SHP77 (cell line): ENCODE measurements around the gene XIST.
"Not testable (repeated sequence)": the region's sequence is repeated elsewhere in the genome, so short reads cannot be mapped to it uniquely, and the experiment has no call there.

Experiments used
- DNase-seq, 2 experiments: peaks; one replicate each; lab custom pipeline; 2025; lab: John Stamatoyannopoulos, UW

The XIST gene

GRCh38 chrX:73839152-73839551 is 13.4 kb downstream of the XIST start:
- no peak for DNase-seq

DNA sequence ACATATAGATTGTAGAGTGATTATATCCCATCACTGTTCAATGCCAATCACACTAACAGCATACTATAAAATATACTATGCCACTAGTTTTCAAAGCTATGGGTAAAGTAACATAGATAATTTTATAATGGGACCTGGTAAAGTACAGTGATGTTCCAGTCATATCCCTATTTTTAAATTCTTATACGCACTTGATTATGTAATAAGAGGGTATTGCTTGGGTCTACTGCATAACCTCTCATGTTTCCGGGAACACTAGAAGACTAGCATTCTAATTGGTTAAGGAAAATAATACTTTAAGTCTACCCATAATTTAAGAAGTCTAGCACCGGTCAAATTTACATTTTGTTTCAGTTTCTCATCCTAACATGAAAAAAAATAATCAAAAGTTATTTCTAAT is 14.4 kb downstream of the XIST start:
- DNase-seq: no peak

DNA sequence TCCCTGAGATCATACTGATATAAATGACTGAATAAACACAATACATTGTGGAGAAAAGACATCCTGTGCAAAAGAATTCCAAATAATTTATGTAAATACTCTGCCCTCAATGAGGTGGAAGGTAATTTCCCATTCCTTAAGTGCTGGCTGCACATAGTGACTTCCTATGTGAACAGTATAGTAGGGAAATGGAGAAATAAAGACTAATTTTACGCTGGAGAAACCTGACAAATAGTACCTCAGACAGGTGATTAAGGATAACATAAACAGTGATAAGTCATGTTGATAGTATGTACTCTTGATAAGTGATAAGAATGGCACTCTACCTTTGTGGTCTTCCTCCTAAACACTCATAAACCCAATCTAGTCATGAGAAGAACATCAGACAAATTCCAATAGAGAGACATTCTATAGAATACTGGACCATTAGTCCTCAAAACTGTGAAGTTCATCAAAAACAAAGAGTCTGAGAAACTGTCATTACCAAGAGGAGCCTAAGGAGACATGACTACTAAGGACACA is 15.5 kb downstream of the XIST start:
- DNase-seq: no peak

- no peak for DNase-seq
Observed at GRCh38 chrX:73834219-73834618, 18.3 kb downstream of the XIST start.

- no peak for DNase-seq
Observed at GRCh38 chrX:73832319-73832718, 20.2 kb downstream of the XIST start.

DNA sequence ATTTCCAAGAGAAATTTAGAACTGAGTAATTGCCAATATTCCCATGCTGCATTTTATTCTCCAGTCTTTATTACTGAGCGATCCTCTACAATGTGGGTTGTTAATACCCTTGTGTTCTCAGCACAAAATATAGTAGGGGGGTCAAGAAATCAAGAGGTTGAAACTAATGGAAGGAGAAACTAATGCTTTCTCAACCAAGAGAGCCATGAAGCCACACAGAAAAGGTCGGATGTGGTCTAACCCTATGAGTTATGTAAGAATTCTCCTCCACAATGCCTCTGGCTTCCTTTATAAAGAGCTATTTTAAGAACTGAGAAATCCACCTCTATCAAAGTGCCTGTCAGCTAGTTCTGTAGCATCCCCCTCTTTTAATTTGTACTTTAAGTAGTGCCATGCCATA is 21.0 kb downstream of the XIST start:
- no peak for DNase-seq

DNA sequence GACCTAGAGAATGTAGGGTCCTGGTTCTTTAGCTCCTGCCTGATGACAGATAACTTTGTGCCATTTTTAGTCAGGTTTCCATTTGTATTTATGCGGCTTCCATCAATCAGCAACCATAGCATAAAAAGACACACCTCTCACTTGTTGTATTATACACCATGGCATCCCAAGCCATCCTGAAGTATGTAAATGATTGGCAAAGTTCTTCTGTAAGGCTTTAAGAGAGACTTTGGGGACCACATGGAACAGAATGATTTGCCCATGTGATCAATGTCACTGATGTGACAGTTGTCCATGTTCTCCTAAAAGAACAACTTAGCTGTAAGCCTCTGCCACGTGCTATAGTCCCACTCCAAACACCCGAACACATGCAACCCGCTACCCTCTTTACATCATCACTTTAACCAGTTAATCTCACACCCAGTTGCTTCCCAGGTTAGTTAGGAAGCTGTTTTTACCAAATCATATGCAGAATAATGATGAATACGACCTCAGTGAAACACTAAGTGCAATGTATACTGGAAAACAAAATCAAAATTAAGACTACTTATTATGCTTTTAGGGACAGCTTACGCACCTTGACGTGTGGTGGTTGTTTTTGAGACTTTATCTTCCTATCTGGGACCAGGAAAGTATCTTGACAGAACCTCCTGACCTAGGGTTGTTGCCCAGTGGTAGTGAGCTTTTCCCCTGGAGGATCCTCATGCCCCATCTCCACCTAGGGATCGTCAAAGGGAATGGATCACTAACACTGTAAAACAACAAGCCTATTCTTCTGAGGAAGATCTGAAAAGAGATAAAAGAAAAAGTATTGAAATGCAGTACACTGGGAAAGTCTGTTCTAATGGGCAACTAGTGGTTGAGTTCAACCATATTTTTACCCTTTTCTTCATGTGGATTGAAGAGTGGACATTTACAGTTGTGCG is 21.8 kb downstream of the XIST start:
- no peak for DNase-seq

DNA sequence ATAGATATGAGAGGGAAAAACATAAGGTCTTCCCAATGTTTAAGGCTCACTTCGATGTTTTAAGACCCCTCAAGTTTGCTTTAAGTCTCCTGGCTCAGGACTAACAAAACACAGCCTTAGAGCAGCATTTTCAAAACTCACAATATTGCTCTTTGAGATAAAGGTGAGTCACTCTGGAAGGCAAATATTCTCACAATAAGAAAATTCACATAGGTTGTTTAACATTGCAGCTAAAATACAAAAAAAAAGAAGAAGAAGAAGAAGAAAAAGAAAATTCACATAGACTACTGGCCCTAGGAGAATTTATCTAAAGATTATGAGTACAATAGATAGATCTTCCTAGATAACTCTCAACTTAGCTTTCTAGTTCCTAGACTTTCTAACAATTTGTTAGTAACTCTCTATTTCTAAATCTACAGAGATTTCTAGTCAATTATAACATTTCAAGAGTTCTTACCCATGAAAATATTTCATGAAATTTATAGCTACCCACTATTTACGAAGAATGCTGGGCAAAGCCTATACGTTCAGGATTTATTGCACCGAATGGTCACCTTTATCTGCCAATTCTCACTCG is 22.5 kb downstream of the XIST start:
- no peak for DNase-seq

DNA sequence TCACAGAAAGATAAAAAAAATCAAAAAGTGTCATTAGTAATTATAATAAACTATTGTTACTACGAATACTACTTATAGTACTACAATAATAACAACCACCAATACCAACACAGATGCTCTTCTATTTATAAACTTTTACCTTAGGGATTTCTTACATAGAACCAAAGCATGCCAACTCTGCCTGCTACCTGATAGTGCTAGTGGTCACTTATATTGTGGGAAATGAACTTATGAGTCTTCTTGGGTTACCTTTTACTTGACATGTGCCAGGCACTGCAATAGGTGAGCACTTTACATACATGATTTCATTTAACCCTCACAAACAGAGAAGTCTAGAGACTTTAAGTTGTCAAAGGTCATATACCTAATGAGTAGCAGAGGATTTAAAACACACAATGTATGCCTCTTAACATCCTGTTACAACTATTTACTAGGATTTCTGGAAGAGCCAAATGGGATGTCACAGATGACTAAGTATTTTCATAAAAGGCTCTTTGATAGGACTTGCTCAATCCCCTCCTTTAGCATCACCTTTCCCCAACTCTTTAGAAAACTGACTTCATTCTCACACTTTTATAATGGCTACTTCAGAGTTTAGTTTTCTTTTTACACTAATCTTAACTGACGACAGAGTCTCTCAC is 24.3 kb downstream of the XIST start:
- DNase-seq: no peak

- DNase-seq: no peak
Observed at GRCh38 chrX:73827406-73827805, 25.1 kb downstream of the XIST start.

DNA sequence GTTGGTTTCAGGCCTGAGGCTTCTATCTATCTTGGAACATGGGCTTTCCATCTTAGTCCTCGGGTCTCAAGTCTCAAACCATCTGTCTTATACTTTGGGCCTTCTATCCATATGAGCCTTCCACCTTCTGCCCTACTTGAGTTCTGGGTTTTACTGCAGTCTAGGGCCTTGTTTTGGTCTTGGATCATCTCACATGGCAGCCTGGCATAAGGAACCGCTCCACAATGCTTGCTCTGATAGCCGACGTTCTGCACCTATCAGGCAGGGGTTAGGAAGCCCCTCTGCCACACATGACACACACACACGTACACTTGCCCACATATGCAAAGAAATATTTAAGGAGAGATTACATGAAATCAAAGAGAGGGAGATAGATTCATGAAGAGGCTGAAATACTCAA is 25.5 kb downstream of the XIST start:
- no peak for DNase-seq

- DNase-seq: no peak
Observed at GRCh38 chrX:73825569-73825968, 26.9 kb downstream of the XIST start.

DNA sequence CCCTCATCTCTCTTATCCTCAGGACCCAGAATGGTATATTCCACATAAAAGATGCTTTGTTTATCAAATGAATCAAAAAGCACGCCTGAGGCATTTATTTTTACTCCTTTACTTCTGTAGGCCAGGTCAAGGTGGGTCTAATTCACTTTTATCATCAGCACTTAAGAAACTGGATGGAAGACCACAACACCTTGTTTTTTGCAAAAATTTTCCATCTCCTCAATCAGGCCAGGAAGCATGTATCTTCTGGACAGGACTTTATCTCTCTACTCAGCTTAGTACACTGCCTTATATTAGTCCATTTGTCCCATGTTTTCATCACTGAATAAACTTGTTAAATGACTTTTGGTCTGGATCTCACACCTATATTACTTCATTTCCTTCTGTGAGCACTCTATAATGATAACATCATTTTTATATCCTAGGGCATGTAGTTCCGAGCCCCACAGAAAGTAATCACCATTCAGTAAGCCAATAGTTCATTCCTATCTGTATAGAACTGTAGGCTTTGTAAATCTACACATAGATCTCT is 29.0 kb downstream of the XIST start:
- DNase-seq: no peak

- no peak for DNase-seq
Observed at GRCh38 chrX:73822775-73823174, 29.7 kb downstream of the XIST start.

DNA sequence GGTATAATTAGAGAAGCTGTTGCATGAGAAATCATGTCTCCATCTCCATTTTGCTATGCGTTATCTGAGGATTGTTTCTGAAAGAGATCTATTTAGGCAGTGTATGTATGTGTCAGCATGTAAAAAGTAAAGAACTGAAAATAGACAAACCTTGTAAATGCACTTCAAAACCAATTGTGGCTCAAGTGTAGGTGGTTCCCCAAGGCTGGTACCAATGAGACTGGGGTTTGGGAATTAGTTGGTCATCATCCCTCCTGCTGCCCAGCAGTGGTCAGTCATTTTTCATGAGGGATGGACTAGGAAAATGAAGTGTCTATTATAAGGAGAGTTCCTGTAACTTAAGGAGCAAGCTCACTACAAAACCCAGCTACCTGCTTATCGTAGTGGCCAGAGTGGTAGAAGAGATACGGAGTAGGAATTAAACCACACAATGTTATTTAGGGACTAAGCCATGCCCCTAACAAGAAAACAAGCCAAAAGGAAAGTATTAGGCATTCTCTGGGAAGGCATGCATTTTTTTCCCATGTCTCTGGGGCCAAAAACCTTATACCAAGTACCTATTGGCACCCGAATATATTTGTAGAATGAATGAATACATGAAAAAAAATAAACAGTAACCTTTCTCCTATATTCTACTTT is 30.5 kb downstream of the XIST start:
- DNase-seq: no peak

DNA sequence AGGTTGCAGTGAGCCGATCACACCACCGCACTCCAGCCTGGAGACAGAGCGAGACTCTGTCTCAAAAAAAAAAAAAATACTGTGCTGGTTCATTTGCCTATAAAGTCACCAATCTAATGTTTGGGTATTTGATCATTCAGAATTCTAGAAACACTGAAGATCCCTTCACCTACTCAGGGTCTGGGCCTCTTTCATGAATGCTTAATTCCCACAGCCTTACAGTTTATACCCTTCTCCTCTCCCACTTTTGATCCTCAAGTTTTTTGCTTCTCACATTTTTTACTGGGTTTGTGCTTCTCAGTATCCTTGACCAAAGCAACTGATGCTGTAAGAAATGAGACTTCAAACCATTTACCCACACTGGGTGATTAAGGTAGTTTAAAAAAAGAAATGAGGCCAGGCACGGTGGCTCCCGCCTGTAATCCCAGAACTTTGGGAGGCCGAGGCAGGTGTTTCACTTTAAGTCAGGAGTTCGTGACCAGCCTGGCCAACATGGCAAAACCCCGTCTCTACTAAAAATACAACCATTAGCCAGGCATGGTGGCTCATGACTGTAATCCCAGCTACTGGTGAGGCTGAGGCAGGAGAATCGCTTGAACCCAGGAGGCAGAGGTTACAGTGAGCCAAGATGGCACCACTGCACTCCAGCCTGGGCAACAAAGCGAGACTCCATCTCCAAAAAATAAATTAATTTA is 32.5 kb downstream of the XIST start:
- not testable (repeated sequence) for DNase-seq

DNA sequence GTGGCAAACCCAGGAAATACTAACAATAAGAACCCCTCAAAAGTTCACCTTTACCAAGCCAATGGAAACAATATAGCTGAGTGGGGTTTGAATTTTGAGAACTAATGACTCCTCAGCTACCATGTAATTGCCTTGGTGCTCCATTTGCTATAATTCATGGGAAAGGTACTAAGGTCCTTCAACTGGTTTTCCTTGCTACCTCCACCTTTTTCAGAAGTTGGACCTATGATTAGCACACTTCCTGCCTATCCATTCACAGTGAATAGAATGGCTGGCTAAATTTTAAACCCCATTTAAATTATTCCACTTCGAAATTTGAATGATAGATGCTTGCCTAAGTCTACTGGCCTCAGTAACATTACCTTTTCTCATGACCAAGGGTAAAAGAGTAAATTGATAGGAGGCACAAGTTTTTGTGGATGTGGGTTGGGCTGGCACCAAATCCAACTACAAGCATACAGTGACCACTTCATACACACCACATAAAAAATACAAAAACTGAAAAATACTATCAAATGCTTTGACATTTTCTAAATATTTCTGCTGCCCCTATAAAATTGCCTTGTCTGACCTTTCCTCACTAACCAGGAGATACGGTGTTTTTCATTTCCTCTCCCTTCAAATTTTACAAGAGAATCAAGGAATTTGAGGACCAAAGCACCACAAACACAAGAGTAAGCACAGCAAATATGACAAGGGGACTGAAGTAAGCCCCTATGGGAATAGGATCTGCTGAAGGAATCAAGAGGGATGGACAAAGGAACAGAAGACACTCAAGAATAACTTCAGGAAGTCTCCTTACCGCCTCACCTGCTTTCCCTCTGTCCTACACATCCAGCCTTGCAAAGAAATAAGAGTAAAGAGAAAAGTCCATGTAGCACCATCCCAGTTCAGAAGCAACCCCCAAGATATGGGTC is 34.1 kb downstream of the XIST start:
- no peak for DNase-seq

DNA sequence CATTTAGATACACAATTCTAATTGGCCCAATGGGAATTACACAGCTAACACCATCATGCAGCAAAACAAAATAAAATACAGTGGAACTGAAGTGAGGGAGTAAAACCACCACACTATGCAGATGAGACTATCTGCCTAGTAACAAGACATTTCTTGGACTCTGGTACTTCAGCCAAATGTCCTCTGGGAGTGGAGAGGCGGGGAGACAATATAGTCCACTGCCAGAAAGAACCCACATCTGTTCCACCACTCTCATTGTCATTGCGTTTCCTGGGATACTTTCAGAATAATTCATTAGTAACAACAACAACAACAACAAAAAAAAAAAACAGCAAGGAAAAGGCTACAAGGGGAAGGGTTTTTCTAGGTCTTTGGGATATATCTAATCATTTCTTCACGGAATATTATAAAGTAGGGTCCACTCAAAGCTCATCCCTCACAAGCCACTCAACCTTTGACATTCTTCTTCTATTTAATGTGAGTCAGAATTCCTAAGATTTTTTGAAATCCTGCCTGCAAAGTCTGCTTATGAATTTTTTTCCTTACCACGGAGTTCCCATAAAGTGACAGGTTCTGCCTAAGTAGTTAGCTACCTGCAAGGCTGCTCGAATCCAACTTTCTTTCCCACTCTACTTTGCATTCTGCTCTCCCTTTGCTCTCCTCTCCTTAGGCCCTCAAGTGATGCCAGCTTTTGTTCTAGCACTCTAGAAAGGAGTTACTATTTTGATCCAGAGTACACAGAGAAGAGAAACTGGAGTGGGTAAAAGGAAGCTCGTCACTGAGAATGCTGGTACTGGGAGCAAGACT is 34.9 kb downstream of the XIST start:
- no peak for DNase-seq

- no peak for DNase-seq
Observed at GRCh38 chrX:73812256-73812655, 40.3 kb downstream of the XIST start.

- DNase-seq: not testable (repeated sequence)
Observed at GRCh38 chrX:73804109-73804508, 48.4 kb downstream of the XIST start.
